ENCODE measurements around the gene TRIM23. TPM values are rescaled to one million over a fixed set of nuclear protein-coding genes. Genes with fewer than 3 reads are reported as not detected.
"Not testable (repeated sequence)": the region's sequence is repeated elsewhere in the genome, so short reads cannot be mapped to it uniquely, and the experiment has no call there.

TRIM23 gene
- 10 to 100 TPM; 13.8 to 15.1 TPM for total RNA-seq
- long read RNA-seq, donor 1, full-length matches to known transcripts: 3 of 3 reads
- long read RNA-seq, donor 1, partial matches to known transcripts: 0 of 3 reads
- long read RNA-seq, donor 1, other reads (novel, unspliced or antisense): 0 of 3 reads
- long read RNA-seq, donor 2, full-length matches to known transcripts: 1 of 3 reads
- long read RNA-seq, donor 2, partial matches to known transcripts: 0 of 3 reads
- long read RNA-seq, donor 2, other reads (novel, unspliced or antisense): 2 of 3 reads

- intact Hi-C loops (cut with DNase I): no loop called here
- peak; percentile 98 for DNase-seq (ENCODE audit: low spot score)
These were observed at the start of gene TRIM23 for GRCh38 chr5:65624025-65624570. Gene TRIM23, minus strand, starts transcription at chr5:65624333. Its CDS starts 59 bp downstream, at chr5:65624274.

- intact Hi-C loops (cut with DNase I): no loop called here
- no peak for DNase-seq (ENCODE audit: low spot score)
These were observed 48.7 kb upstream of the TRIM23 start for GRCh38 chr5:65672796-65673195.

- no peak for DNase-seq (ENCODE audit: low spot score)
- intact Hi-C loops (cut with DNase I): no loop called here
These were observed 44.6 kb upstream of the TRIM23 start for GRCh38 chr5:65668696-65669095.

GRCh38 chr5:65663804-65664521 lies 39.8 kb upstream of the TRIM23 start:
- no peak for DNase-seq (ENCODE audit: low spot score)
- intact Hi-C loops (cut with DNase I): no loop called here

- intact Hi-C loops (cut with DNase I): no loop called here
These were observed 30.6 kb upstream of the TRIM23 start for GRCh38 chr5:65654713-65655112.

GRCh38 chr5:65651144-65651543 lies 27.0 kb upstream of the TRIM23 start:
- no peak for DNase-seq (ENCODE audit: low spot score)
- intact Hi-C loops (cut with DNase I): no loop called here

More at GRCh38 chr5:65654713-65655112, 30.6 kb upstream of the TRIM23 start:
- no peak for DNase-seq (ENCODE audit: low spot score)

GRCh38 chr5:65647941-65648340 lies 23.8 kb upstream of the TRIM23 start:
- intact Hi-C loops (cut with DNase I): no loop called here
- DNase-seq (ENCODE audit: low spot score): no peak

GRCh38 chr5:65646938-65647337 lies 22.8 kb upstream of the TRIM23 start:
- intact Hi-C loops (cut with DNase I): no loop called here
- no peak for DNase-seq (ENCODE audit: low spot score)

GRCh38 chr5:65640240-65640639 lies 16.1 kb upstream of the TRIM23 start:
- intact Hi-C loops (cut with DNase I): no loop called here
- DNase-seq (ENCODE audit: low spot score): no peak

GRCh38 chr5:65630981-65631380 lies 6.8 kb upstream of the TRIM23 start:
- intact Hi-C loops (cut with DNase I): no loop called here
- no peak for DNase-seq (ENCODE audit: low spot score)

- intact Hi-C loops (cut with DNase I): no loop called here
- no peak for DNase-seq (ENCODE audit: low spot score)
These were observed 1.6 kb upstream of the TRIM23 start for GRCh38 chr5:65625743-65626142.

- peak; percentile 92 for DNase-seq (ENCODE audit: low spot score)
- intact Hi-C loops (cut with DNase I): no loop called here
These were observed 730 bp upstream of the TRIM23 start, which contains the start of the genes SHLD3 and TRAPPC13 for GRCh38 chr5:65624571-65625555. Gene SHLD3, plus strand, starts transcription at chr5:65625027. Its CDS starts 4,561 bp downstream, at chr5:65629588. Gene TRAPPC13, plus strand, starts transcription at chr5:65625027. Its CDS starts 34 bp downstream, at chr5:65625061.

GRCh38 chr5:65623482-65623881 lies 651 bp downstream of the TRIM23 start:
- intact Hi-C loops (cut with DNase I): no loop called here
- DNase-seq (ENCODE audit: low spot score): no peak

- DNase-seq (ENCODE audit: low spot score); intact Hi-C loops (cut with DNase I): not testable (repeated sequence)
These were observed 2.2 kb downstream of the TRIM23 start for GRCh38 chr5:65621961-65622360.

- intact Hi-C loops (cut with DNase I): no loop called here
- DNase-seq (ENCODE audit: low spot score): no peak
These were observed 4.1 kb downstream of the TRIM23 start for GRCh38 chr5:65620021-65620420.

GRCh38 chr5:65612298-65612907 lies 11.7 kb downstream of the TRIM23 start:
- no peak for DNase-seq (ENCODE audit: low spot score)
- intact Hi-C loops (cut with DNase I): no loop called here

- no peak for DNase-seq (ENCODE audit: low spot score)
- intact Hi-C loops (cut with DNase I): no loop called here
These were observed 12.6 kb downstream of the TRIM23 start for GRCh38 chr5:65611524-65611923.

GRCh38 chr5:65601761-65602160 lies 22.4 kb downstream of the TRIM23 start:
- intact Hi-C loops (cut with DNase I); DNase-seq (ENCODE audit: low spot score): not testable (repeated sequence)

GRCh38 chr5:65588694-65589093 lies 35.4 kb downstream of the TRIM23 start:
- DNase-seq (ENCODE audit: low spot score): no peak
- intact Hi-C loops (cut with DNase I): no loop called here
